SU-DHL-6 (cell line): Measurements from ENCODE around the gene CATSPER4.

Experiments
- H2AFZ ChIP-seq: fragments of 200-600 bp; sonication (generic); 2 replicates; pipeline ENCODE4 v1.6.1; 2014; ENCODE audit warnings: low read depth, mild to moderate bottlenecking, moderate library complexity, mixed read lengths, antibody characterized with exemption, low read length; ENCODE audit not compliant: severe bottlenecking
- H3F3A ChIP-seq: fragments of 200-600 bp; shearing (Covaris generic); 2 replicates; pipeline ENCODE4 v1.6.0; 2016; ENCODE audit warnings: antibody characterized with exemption, mild to moderate bottlenecking; ENCODE audit not compliant: insufficient read depth
- H3K27ac ChIP-seq: fragments of 200-600 bp; sonication (generic); 2 replicates; pipeline ENCODE4 v1.5.1; 2016; ENCODE audit warnings: low read depth, mild to moderate bottlenecking, low read length, moderate library complexity, mixed read lengths
- H3K27me3 ChIP-seq: fragments of 200-600 bp; sonication (generic), shearing (Covaris generic); 2 replicates; pipeline ENCODE4 v1.6.0; 2014; ENCODE audit warnings: mild to moderate bottlenecking, low read length
- H3K36me3 ChIP-seq: fragments of 200-600 bp; sonication (generic); 2 replicates; pipeline ENCODE4 v1.6.1; 2014; ENCODE audit warnings: mild to moderate bottlenecking, low read length, mixed read lengths
- H3K4me2 ChIP-seq: fragments of 300-600, 200-600 bp; shearing (Covaris generic), sonication (generic); 2 replicates; pipeline ENCODE4 v1.6.0; 2014; ENCODE audit warnings: low read length, low read depth, mild to moderate bottlenecking; ENCODE audit not compliant: poor library complexity, severe bottlenecking
- H3K4me3 ChIP-seq: fragments of 200-600 bp; sonication (generic); 2 replicates; pipeline ENCODE4 v1.5.1; 2014; ENCODE audit warnings: antibody characterized with exemption, low read length, mild to moderate bottlenecking, mixed read lengths; ENCODE audit not compliant: insufficient read depth, poor library complexity, severe bottlenecking
- H3K79me2 ChIP-seq: fragments of 200-600 bp; sonication (generic); 2 replicates; pipeline ENCODE4 v1.6.1; 2014; ENCODE audit warnings: mild to moderate bottlenecking, low read length, moderate library complexity; ENCODE audit not compliant: insufficient read depth
- H3K9ac ChIP-seq: fragments of 200-600 bp; sonication (generic); 2 replicates; pipeline ENCODE4 v1.7.0; 2014; ENCODE audit warnings: mild to moderate bottlenecking, low read length
- H3K9me2 ChIP-seq: fragments of 200-600 bp; sonication (generic); replicated peaks from 2 replicates; pipeline ENCODE4 v1.6.1; 2014; ENCODE audit warnings: low read length; ENCODE audit not compliant: insufficient read depth
- H3K9me3 ChIP-seq: fragments of 200-600 bp; sonication (generic); 2 replicates; pipeline ENCODE4 v1.6.1; 2014; ENCODE audit warnings: low read length, mixed read lengths; ENCODE audit not compliant: insufficient read depth
- H4K20me1 ChIP-seq: fragments of 200-600 bp; sonication (generic); 2 replicates; pipeline ENCODE4 v1.6.1; 2014; ENCODE audit warnings: low read depth, mild to moderate bottlenecking, antibody characterized with exemption, low read length, moderate library complexity, mixed read lengths
- EZH2phosphoT487 ChIP-seq: fragments of 200-600 bp; sonication (generic), shearing (Covaris generic); conservative IDR thresholded peaks from 2 replicates; pipeline ENCODE4 v1.6.1; 2018; ENCODE audit warnings: mild to moderate bottlenecking, antibody characterized with exemption, low read length, moderate library complexity, mixed read lengths
- TF ChIP-seq, protein P1 (sequence below): fragments of 200-600 bp; sonication (generic); IDR thresholded peaks from one replicate; pipeline ENCODE4 v1.5.1; 2017; ENCODE audit warnings: antibody characterized with exemption, mild to moderate bottlenecking, low read length, moderate library complexity; ENCODE audit not compliant: insufficient read depth, poor library complexity, severe bottlenecking

Gene CATSPER4

DNA sequence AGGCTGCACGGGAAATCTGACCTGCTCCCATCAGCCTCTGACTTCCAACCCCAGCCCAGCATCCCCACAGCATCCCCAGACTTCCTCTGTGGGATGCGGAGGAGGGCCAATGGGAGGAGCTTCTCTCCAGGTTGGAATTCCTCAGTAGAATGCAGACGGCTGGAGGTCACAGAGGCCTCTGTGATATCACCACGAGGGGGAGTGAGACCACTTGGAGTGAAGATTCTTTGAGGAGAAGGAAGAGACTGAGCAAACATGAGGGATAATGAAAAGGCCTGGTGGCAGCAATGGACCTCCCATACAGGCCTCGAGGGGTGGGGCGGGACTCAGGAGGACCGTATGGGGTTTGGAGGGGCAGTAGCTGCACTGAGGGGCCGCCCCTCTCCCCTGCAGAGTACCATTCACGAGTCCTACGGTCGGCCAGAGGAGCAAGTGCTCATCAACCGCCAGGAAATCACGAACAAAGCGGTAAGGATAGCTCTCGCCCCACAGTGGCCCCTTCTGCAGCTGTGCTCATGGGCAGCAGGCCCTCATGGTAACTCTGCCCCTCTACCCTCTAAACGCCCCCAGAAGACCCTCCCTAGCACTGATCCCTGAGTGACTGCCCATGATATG lies at the start of gene CATSPER4:
CATSPER4 (plus strand) TSS at position 230 of the 615 bp plus-strand sequence; CDS start at position 256, 26 bp downstream.
- Histone ChIP-seq H3K36me3 (no peaks in the 10 kb centered on the region), H3K27ac (no peak within 1 kb of the TSS), H3K4me3 (no peak within 1 kb of the TSS), H3K9me2 (no peaks in the 10 kb centered on the region), H3K4me2 (no peak within 1 kb of the TSS), H2AFZ (no peak within 1 kb of the TSS), H3F3A (no peaks in the 10 kb centered on the region), H3K79me2 (no peaks in the 10 kb centered on the region), H3K9me3 (no peaks in the 10 kb centered on the region), H3K9ac (no peak within 1 kb of the TSS), H4K20me1 (no peaks in the 10 kb centered on the region), H3K27me3 (no peaks in the 10 kb centered on the region)
- TF ChIP-seq EZH2phosphoT487 = no peak
- TF ChIP-seq, protein P1, sequence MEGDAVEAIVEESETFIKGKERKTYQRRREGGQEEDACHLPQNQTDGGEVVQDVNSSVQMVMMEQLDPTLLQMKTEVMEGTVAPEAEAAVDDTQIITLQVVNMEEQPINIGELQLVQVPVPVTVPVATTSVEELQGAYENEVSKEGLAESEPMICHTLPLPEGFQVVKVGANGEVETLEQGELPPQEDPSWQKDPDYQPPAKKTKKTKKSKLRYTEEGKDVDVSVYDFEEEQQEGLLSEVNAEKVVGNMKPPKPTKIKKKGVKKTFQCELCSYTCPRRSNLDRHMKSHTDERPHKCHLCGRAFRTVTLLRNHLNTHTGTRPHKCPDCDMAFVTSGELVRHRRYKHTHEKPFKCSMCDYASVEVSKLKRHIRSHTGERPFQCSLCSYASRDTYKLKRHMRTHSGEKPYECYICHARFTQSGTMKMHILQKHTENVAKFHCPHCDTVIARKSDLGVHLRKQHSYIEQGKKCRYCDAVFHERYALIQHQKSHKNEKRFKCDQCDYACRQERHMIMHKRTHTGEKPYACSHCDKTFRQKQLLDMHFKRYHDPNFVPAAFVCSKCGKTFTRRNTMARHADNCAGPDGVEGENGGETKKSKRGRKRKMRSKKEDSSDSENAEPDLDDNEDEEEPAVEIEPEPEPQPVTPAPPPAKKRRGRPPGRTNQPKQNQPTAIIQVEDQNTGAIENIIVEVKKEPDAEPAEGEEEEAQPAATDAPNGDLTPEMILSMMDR = peak; percentile 25

DNA sequence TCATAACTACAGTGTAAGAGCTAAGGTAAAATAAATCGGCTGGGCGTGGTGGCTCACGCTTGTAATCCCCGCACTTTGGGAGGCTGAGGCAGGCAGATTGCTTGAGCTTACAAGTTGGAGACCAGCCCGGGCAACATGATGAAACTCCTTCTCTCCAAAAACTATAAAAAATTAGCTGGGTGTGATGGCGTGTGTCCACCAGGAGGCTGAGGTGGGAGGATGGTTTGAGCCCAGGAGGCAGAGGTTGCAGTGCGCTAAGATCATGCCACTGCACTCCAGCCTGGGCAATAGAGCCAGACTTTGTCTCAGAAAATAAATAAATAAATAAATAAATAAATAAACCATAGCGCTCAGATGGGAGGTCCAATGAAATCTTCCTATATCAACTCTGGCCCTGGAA lies 48.2 kb upstream of the CATSPER4 start:
- H4K20me1 ChIP-seq = no peaks in the 10 kb centered on the region
- no peak for TF ChIP-seq EZH2phosphoT487
- TF ChIP-seq, protein P1 = no peak
- H3K9me3 ChIP-seq = no peaks in the 10 kb centered on the region
- H3K4me3 ChIP-seq = no peak overlapping the region
- H3K9ac ChIP-seq = no peak overlapping the region
- H3K4me2 ChIP-seq = no peak overlapping the region
- H3K27ac ChIP-seq = no peak overlapping the region
- no peaks in the 10 kb centered on the region for H3K9me2 ChIP-seq
- no peak overlapping the region for H2AFZ ChIP-seq
- H3K36me3 ChIP-seq = no peaks in the 10 kb centered on the region
- no peaks in the 10 kb centered on the region; the same call in 1 of the 2 replicates for H3F3A ChIP-seq
- H3K79me2 ChIP-seq = no peaks in the 10 kb centered on the region
- H3K27me3 ChIP-seq = no peaks in the 10 kb centered on the region

DNA sequence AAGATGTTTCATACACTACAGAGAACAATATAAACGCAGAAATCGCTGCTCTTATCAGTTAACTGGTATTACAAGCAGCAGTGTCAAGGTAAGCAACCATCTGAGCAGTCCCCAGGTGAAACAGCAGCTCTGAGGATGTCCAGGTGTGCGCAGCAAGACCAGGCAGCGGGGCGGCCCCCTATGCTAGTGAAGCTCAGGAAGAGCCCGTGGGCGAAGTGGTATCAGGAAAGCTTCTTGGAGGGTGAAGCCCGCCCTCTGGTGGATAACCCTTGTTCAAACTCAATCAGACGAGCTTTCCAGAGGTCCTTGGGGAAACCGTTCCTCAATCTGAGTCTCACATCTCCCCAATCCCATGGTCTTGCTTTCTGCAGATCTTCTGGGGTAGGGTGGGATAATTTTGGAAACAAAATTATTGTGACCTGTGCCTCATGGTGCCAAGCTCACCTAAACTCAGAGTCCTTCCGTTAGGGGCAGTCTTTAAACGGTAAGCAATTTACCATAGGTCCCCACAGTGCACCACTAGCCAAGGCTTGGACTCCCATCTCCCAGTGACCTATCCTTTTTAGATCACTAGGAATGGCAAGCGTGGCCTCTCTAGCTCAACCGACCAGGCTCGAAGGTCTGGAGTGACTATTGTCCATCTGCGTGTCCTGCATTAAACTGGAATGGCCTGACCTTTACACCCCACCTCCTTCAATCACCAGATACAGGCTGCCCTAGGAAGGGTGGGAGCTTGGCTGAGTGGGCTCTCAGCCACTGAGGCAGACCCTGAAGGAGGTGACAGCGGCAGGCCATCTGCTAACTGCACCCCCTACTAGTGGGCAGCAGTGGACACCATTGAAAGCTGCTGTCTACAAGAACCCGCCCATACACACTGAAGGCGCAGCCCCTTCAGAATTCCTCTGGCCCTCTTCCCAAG lies 45.1 kb upstream of the CATSPER4 start:
- no peaks in the 10 kb centered on the region for H3K9me3 ChIP-seq
- no peaks in the 10 kb centered on the region for H3K79me2 ChIP-seq
- no peaks in the 10 kb centered on the region; the same call in 1 of the 2 replicates for H3F3A ChIP-seq
- no peaks in the 10 kb centered on the region for H3K9me2 ChIP-seq
- no peak overlapping the region for H3K9ac ChIP-seq
- H3K36me3 ChIP-seq = no peaks in the 10 kb centered on the region
- no peak overlapping the region for H3K27ac ChIP-seq
- H4K20me1 ChIP-seq = no peaks in the 10 kb centered on the region
- H3K27me3 ChIP-seq = no peaks in the 10 kb centered on the region
- TF ChIP-seq EZH2phosphoT487 = no peak
- TF ChIP-seq, protein P1 = peak; percentile 70
- H2AFZ ChIP-seq = no peak overlapping the region
- H3K4me2 ChIP-seq = no peak overlapping the region
- H3K4me3 ChIP-seq = no peak overlapping the region
